ENCODE data around the gene ANKLE1. TPM values are rescaled to one million over a fixed set of nuclear protein-coding genes. Genes with fewer than 3 reads are reported as not detected.
A peak's percentile ranks its signal among the peaks of the same experiment; 100 is the strongest.

ANKLE1 gene
- total RNA-seq, 5 donors from 2014 or later (not counting 1 experiment from before 2014, with no cell fraction given) = 0.93 to 6.5 (median 2.9) TPM

DNA sequence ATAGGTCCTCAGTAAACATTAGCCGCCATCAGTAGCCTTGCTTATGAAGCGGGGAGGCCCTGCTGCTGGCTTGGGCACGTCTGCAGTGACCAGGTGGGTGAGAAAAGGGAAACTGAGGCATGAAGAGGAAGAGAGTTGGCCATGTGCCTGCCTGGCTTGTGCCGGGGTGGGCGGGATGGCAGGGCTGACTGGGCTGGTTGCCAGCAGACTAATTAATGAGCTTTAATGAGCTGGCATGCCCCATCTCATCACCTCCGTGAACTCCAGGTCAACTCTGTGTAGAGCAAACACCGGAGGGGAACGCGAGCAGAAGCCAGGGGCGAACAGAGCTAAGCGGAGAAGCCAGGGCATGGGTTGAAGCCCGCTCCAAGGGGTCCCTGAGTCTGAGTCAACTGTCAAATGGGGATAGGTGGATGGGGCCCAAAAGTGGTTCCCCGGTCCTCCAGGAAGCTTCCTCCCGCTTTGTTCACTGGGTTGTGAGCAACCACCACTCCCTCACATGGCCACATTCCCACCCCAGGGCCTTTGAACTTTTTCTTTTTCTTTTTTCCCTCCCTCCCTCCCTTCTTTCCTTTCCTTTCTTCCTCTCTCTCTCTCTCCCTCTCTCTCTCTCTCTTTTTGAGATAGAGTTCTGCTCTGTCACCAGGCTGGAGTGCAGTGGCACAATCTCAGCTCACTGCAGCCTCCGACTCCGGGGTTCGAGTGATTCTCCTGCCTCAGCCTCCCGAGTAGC lies 44.7 kb upstream of the ANKLE1 start:
- ATAC-seq (replicated peaks in 1 of 4) (no peak), DNase-seq (no peak)
- H3K4me1 ChIP-seq (ENCODE audit: control insufficient read depth in 1 of 2, extremely low read depth in 1 of 2, insufficient read depth in 2 of 2, low read length in 2 of 2) = peaks cover 6 to 21% of the 10 kb centered on the region in 2 experiments
- no peaks in the 10 kb centered on the region for H3K27me3 Mint-ChIP-seq
- no peaks in the 10 kb centered on the region for H3K9me3 ChIP-seq
- ChIA-PET POLR2A (no interaction called here), CTCF (no interaction called here)
- peak overlapping the region; percentile 43 to 74 (median 51) for H3K4me3 Mint-ChIP-seq
- H3K36me3 Mint-ChIP-seq = no peaks in the 10 kb centered on the region
- H3K27ac ChIP-seq (ENCODE audit: low read length) = no peak overlapping the region
- no peaks in the 10 kb centered on the region for H3K9me3 Mint-ChIP-seq
- H3K4me3 ChIP-seq (ENCODE audit: control insufficient read depth in 1 of 2, extremely low read depth in 1 of 2, low read length in 1 of 2) = no peak overlapping the region
- peak overlapping the region; percentile 22 to 46 for H3K27ac Mint-ChIP-seq
- H3K27me3 ChIP-seq (replicated peaks in 1 of 2; ENCODE audit: control insufficient read depth in 2 of 2, extremely low read depth in 1 of 2, insufficient read depth in 2 of 2, low read length in 1 of 2) = peaks cover 0 to 2% of the 10 kb centered on the region in 2 experiments
- peaks cover 6 to 17% (median 11%) of the 10 kb centered on the region in 3 donors for H3K4me1 Mint-ChIP-seq
- 94% methylated on average over 6 of the region's 18 CpGs for WGBS (ENCODE audit: insufficient coverage)
- peaks cover 1 to 6% of the 10 kb centered on the region in 2 donors for H3K36me3 ChIP-seq (ENCODE audit: control insufficient read depth in 2 of 2, extremely low read depth in 1 of 2, insufficient read depth in 1 of 2, low read length in 1 of 2)

DNA sequence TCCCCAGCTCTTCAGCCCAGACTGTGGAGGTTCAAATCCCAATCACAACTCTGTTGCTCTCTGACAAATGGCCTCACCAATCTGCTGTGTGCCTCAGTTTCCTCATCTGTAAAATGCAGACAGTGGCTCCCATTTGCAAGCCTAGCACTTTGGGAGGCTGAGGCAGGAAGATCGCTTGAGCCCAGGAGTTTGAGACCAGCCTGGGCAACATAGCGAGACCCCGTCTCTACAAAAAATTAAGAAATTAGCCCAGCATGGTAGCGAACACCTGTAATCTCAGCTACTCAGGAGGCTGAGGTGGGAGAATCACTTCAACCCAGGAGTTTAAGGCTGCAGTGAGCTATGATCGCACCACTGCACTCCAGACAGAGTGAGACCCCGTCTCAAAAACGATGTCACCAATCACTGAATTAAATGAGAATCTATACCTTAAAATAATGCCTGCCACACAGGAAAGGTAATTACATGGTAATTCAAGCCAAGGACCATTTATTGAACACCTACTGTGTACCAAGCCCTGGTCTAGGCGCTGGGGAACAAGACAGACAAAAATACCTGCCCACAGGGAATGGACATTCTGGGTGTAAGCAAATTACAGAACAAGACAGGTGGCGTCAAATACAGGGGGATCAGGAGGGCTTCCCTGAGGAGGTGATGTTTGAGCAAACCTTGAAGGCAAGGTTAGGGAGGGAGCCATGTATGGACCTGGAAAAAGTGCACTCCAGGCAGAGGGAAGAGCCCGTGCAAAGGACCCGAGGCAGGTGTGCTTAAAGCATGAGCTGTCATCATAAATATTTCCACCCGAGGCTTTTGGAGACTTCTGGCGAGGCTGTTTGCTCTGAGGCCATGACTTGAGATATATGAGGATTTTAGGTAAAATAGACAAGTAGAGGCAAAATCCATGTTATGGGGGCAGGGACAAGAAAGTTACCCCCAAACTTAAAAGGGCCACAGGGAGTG lies 43.7 kb upstream of the ANKLE1 start:
- Histone ChIP-seq H3K9me3 (no peaks in the 10 kb centered on the region), H3K27ac (ENCODE audit: low read length) (no peak overlapping the region), H3K4me3 (ENCODE audit: control insufficient read depth in 1 of 2, extremely low read depth in 1 of 2, low read length in 1 of 2) (no peak overlapping the region), H3K4me1 (ENCODE audit: control insufficient read depth in 1 of 2, extremely low read depth in 1 of 2, insufficient read depth in 2 of 2, low read length in 2 of 2) (peaks cover 6 to 21% of the 10 kb centered on the region in 2 experiments), H3K27me3 (replicated peaks in 1 of 2; ENCODE audit: control insufficient read depth in 2 of 2, extremely low read depth in 1 of 2, insufficient read depth in 2 of 2, low read length in 1 of 2) (no peaks in the 10 kb centered on the region), H3K36me3 (ENCODE audit: control insufficient read depth in 2 of 2, extremely low read depth in 1 of 2, insufficient read depth in 1 of 2, low read length in 1 of 2) (no peaks in the 10 kb centered on the region)
- Mint-ChIP-seq H3K27ac (peak overlapping the region; percentile 48 to 49), H3K9me3 (no peaks in the 10 kb centered on the region), H3K27me3 (no peaks in the 10 kb centered on the region), H3K4me3 (peak overlapping the region; percentile 29 to 74 (median 57)), H3K4me1 (peaks cover 6 to 17% (median 13%) of the 10 kb centered on the region in 3 donors), H3K36me3 (no peaks in the 10 kb centered on the region)
- ChIA-PET POLR2A (no interaction called here), CTCF (interaction anchor here (0.6 to 0.7 kb wide), 2 partner anchors 19 to 280 kb away, joined by 3 to 6 read pairs; no protein-coding TSS in a partner anchor)
- ATAC-seq (replicated peaks in 1 of 4) = no peak
- DNase-seq = no peak
- 100% methylated on average over 3 of the region's 13 CpGs for WGBS (ENCODE audit: insufficient coverage)

DNA sequence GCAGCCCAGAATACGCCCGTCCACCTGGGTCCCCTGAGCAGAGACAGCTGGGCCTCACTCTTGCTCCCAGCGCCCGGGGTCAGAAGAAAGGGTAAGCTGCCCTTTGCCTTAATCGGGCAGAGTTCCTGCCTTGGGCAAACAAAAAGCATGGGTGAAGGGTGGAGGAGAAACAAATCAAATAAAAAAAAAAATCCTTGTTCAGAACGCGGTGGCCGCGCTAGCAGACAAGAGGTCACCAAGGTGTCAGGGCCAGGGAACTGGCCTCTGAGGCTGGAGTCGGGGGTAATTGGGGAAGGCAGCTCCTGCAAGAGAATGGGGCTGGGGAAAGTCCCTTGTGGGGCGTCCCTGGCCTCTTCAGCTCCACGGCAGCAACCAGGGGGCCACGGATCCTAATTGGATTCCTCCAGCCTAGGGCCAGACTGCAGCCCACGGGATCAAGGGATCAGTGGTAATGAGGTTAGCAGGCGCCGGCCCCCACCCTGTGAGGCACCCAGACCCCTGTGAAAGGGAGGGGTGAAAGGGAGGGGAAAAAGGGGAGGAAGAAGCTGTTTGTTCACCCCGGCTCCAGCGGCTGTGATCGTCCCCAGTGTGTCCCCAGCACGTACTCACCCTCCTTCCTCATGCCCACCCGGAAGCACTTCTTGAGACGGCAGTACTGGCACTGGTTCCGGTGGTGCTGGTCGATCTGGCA lies 41.5 kb upstream of the ANKLE1 start:
- no peak overlapping the region for H3K27ac ChIP-seq (ENCODE audit: low read length)
- no peaks in the 10 kb centered on the region for H3K9me3 ChIP-seq
- DNase-seq (no peak), ATAC-seq (replicated peaks in 1 of 4) (no peak)
- ChIA-PET POLR2A (no interaction called here), CTCF (no interaction called here)
- peaks cover 0 to 2% of the 10 kb centered on the region in 2 experiments for H3K27me3 ChIP-seq (replicated peaks in 1 of 2; ENCODE audit: control insufficient read depth in 2 of 2, extremely low read depth in 1 of 2, insufficient read depth in 2 of 2, low read length in 1 of 2)
- Mint-ChIP-seq H3K9me3 (no peaks in the 10 kb centered on the region), H3K4me3 (no peak overlapping the region), H3K36me3 (no peaks in the 10 kb centered on the region), H3K27me3 (no peaks in the 10 kb centered on the region), H3K27ac (peak overlapping the region in 1 of 2 donors; percentile 34), H3K4me1 (peaks cover 0 to 7% (median 6%) of the 10 kb centered on the region in 3 donors)
- WGBS (ENCODE audit: insufficient coverage) = 87% methylated on average over 18 of the region's 24 CpGs
- H3K4me3 ChIP-seq (ENCODE audit: control insufficient read depth in 1 of 2, extremely low read depth in 1 of 2, low read length in 1 of 2) = no peak overlapping the region
- H3K36me3 ChIP-seq (ENCODE audit: control insufficient read depth in 2 of 2, extremely low read depth in 1 of 2, insufficient read depth in 1 of 2, low read length in 1 of 2) = no peaks in the 10 kb centered on the region
- peaks cover 2 to 15% of the 10 kb centered on the region in 2 experiments for H3K4me1 ChIP-seq (ENCODE audit: control insufficient read depth in 1 of 2, extremely low read depth in 1 of 2, insufficient read depth in 2 of 2, low read length in 2 of 2)

DNA sequence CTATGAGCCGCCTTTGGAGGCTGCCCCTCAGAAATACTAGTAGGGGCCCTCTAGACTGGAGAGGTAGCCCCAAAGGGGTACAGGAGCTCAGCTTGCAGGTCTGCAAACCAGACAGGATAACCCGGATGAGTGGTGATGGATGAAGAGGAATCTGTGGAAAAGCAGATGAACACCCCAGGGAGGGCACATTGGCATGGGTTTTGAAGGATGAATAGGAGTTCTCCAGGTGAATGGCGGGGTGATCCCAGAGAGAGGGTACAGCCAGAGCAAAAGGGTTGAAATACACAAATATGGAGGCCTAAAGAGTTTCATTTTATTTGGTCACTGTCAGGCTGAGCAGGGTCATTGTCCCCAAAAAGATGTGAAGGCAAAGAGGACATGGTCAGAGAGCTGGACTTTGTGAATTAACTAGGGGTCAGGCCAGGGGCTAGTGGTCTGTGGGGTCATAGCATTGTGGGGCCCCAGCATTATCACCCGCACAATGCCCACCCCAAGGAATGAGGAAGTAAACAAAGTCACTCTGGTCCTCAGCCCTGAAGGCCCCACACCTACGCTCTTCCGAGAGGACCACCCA lies 40.8 kb upstream of the ANKLE1 start:
- Mint-ChIP-seq H3K27ac (peak overlapping the region; percentile 34 to 72), H3K4me3 (no peak overlapping the region), H3K4me1 (peaks cover 0 to 7% (median 6%) of the 10 kb centered on the region in 3 donors), H3K36me3 (no peaks in the 10 kb centered on the region), H3K27me3 (no peaks in the 10 kb centered on the region), H3K9me3 (no peaks in the 10 kb centered on the region)
- peaks cover 0 to 2% of the 10 kb centered on the region in 2 experiments for H3K27me3 ChIP-seq (replicated peaks in 1 of 2; ENCODE audit: control insufficient read depth in 2 of 2, extremely low read depth in 1 of 2, insufficient read depth in 2 of 2, low read length in 1 of 2)
- no peak for DNase-seq
- POLR2A ChIA-PET = no interaction called here
- peaks cover 2 to 13% of the 10 kb centered on the region in 2 experiments for H3K4me1 ChIP-seq (ENCODE audit: control insufficient read depth in 1 of 2, extremely low read depth in 1 of 2, insufficient read depth in 2 of 2, low read length in 2 of 2)
- no peak overlapping the region for H3K4me3 ChIP-seq (ENCODE audit: control insufficient read depth in 1 of 2, extremely low read depth in 1 of 2, low read length in 1 of 2)
- no peaks in the 10 kb centered on the region for H3K36me3 ChIP-seq (ENCODE audit: control insufficient read depth in 2 of 2, extremely low read depth in 1 of 2, insufficient read depth in 1 of 2, low read length in 1 of 2)
- 100% methylated on average over 4 of the region's 6 CpGs for WGBS (ENCODE audit: insufficient coverage)
- H3K27ac ChIP-seq (ENCODE audit: low read length) = no peak overlapping the region
- CTCF ChIA-PET = no interaction called here
- no peaks in the 10 kb centered on the region for H3K9me3 ChIP-seq
- ATAC-seq (replicated peaks in 1 of 4) = no peak

DNA sequence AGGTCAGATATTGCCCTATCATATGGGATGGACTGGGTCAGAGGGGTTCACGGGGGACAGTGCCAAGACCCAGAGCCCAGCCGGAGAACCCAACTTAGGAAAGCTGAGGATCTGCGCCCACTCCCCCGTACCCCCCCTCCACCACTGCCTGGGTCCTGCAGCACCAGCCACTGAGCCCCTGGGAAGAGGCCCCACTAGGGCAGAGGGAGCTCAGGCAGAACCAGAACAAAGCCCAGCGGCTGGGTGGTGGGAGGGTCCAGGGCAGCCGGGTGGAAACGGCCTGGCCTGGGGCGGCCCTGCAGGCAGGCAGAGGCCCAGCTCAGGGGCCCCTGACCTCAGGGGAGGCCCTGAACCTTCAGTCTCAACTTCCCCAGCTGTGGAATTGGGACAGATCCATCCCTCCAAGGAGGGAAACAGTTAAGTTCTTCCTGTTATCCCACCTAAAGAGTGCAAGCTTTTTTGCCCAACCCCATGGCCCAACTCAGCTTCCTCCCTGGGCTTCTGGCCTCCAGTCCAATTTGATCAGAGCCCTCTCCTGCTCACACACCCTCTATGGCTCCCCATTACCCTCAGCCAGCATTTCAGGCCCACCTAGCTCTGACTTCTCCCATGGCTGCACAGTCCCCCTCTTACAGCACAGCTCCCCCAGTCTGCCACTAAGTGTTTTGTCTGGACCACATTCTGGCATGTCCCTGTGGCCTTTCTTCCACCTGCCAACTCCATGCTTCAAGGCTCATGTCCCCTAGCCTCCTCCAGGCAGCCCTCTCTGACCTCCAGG lies 39.1 kb upstream of the ANKLE1 start:
- 80% methylated on average over 2 of the region's 8 CpGs for WGBS (ENCODE audit: insufficient coverage)
- Histone ChIP-seq H3K4me1 (ENCODE audit: control insufficient read depth in 1 of 2, extremely low read depth in 1 of 2, insufficient read depth in 2 of 2, low read length in 2 of 2) (peaks cover 0 to 19% of the 10 kb centered on the region in 2 experiments), H3K36me3 (ENCODE audit: control insufficient read depth in 2 of 2, extremely low read depth in 1 of 2, insufficient read depth in 1 of 2, low read length in 1 of 2) (no peaks in the 10 kb centered on the region), H3K9me3 (no peaks in the 10 kb centered on the region), H3K4me3 (ENCODE audit: control insufficient read depth in 1 of 2, extremely low read depth in 1 of 2, low read length in 1 of 2) (no peak overlapping the region), H3K27ac (ENCODE audit: low read length) (no peak overlapping the region), H3K27me3 (replicated peaks in 1 of 2; ENCODE audit: control insufficient read depth in 2 of 2, extremely low read depth in 1 of 2, insufficient read depth in 2 of 2, low read length in 1 of 2) (peaks cover 0 to 15% of the 10 kb centered on the region in 2 experiments)
- ATAC-seq (replicated peaks in 1 of 4) (no peak), DNase-seq (no peak)
- peak overlapping the region; percentile 50 to 77 for H3K27ac Mint-ChIP-seq
- H3K4me3 Mint-ChIP-seq = peak overlapping the region in 1 of 3 donors; percentile 11
- peaks cover 0 to 17% (median 6%) of the 10 kb centered on the region in 3 donors for H3K4me1 Mint-ChIP-seq
- no peaks in the 10 kb centered on the region for H3K9me3 Mint-ChIP-seq
- no peaks in the 10 kb centered on the region for H3K36me3 Mint-ChIP-seq
- ChIA-PET POLR2A (no interaction called here), CTCF (no interaction called here)
- H3K27me3 Mint-ChIP-seq = peaks cover 5 to 6% of the 10 kb centered on the region in 2 donors
